Measurements from ENCODE around the gene TRIM32. TPM values are rescaled to one million over a fixed set of nuclear protein-coding genes. Genes with fewer than 3 reads are reported as not detected.
"Not testable (repeated sequence)": the region's sequence is repeated elsewhere in the genome, so short reads cannot be mapped to it uniquely, and the experiment has no call there.

Gene TRIM32
- total RNA-seq, 2 donors from 2014 or later = 12.2 to 13.9 TPM

DNA sequence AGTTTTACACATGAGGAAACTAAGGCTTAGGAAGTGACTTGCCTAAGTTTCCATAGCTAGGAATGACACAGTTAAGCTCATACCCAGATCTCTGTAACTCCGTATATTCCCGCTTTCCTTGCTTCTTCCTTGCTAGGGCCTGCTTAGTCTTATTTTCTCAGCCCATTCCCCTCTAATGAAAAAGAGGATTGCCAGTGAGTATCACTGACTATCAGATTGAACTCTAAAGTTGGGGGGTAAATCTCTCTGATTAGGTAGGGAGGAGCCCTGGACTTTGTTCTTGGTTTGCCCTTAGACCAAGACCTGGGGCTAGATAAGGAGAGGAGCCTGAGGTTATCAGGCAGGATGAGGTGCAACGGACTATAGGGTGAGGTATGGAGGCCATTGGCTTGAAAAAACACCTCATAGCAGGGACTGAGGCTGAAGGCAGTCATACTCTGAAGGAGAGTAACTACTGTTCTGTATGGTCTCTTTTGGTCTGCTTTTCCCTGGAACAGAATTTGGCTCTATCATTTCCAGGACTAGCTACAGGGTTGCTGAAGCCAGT lies 2.5 kb downstream of the TRIM32 start:
- H3K4me3 ChIP-seq = no peak overlapping the region

DNA sequence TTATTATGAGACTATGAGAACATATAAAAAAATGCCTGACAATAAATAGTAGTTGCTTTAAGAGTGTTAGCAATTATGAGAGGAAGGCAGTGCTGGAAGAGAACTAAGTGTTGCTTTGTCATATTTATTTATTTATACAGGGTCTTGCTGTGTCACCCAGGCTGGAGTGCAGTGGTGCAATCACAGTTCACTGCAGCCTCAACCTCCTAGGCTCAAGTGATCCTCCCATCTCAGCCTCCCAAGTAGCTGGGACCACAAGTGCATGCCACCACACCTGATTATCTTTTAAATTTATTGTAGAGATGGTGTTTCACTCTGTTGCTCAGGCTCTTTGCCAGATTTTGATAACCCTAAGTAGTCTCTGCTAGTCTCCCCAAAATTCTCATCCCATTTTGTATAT lies 3.7 kb downstream of the TRIM32 start:
- DNase-seq (ENCODE audit: low spot score); H3K27me3 ChIP-seq; H3K9me3 ChIP-seq; H3K27ac ChIP-seq; H3K4me3 ChIP-seq; H3K36me3 ChIP-seq: not testable (repeated sequence)
- H3K4me1 ChIP-seq = peaks cover 0 to 60% of the 10 kb centered on the region in 2 donors

More for the DNA sequence above, 2.5 kb downstream of the TRIM32 start:
- Histone ChIP-seq H3K27me3 (no peaks in the 10 kb centered on the region), H3K4me1 (peaks cover 0 to 47% of the 10 kb centered on the region in 2 donors), H3K36me3 (no peaks in the 10 kb centered on the region), H3K9me3 (no peaks in the 10 kb centered on the region), H3K27ac (no peak overlapping the region)
- TF ChIP-seq, protein P1, sequence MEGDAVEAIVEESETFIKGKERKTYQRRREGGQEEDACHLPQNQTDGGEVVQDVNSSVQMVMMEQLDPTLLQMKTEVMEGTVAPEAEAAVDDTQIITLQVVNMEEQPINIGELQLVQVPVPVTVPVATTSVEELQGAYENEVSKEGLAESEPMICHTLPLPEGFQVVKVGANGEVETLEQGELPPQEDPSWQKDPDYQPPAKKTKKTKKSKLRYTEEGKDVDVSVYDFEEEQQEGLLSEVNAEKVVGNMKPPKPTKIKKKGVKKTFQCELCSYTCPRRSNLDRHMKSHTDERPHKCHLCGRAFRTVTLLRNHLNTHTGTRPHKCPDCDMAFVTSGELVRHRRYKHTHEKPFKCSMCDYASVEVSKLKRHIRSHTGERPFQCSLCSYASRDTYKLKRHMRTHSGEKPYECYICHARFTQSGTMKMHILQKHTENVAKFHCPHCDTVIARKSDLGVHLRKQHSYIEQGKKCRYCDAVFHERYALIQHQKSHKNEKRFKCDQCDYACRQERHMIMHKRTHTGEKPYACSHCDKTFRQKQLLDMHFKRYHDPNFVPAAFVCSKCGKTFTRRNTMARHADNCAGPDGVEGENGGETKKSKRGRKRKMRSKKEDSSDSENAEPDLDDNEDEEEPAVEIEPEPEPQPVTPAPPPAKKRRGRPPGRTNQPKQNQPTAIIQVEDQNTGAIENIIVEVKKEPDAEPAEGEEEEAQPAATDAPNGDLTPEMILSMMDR (IDR thresholded peaks at IDR 0.05) = no peak
- no peak for DNase-seq (ENCODE audit: low spot score)

DNA sequence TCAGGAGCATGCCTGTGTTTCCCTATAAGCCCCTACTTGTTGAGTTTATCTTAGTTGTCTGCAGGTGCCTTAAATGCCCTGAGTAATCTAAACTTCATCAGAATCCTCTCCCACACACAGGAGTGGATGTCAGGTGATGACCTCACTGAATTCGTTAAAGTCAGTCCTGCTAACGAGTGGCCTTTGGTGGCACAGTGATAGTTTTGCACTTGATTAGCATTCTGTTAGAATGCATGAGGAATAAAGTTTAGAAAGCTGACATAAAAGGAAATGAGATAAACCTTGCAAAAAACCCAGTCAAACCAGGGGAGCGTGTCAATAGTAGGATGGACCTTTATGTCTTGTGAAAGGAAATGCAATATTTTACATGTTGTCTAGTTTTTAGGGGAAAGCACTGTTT lies 4.5 kb downstream of the TRIM32 start:
- no peaks in the 10 kb centered on the region for H3K27me3 ChIP-seq
- no peaks in the 10 kb centered on the region for H3K9me3 ChIP-seq
- H3K36me3 ChIP-seq = no peaks in the 10 kb centered on the region
- no peak overlapping the region for H3K27ac ChIP-seq
- DNase-seq (ENCODE audit: low spot score) = no peak
- no peak overlapping the region for H3K4me3 ChIP-seq
- TF ChIP-seq, protein P1 (IDR thresholded peaks at IDR 0.05) = no peak
- peaks cover 0 to 57% of the 10 kb centered on the region in 2 donors for H3K4me1 ChIP-seq

- peaks cover 3% of the 10 kb centered on the region for H3K36me3 ChIP-seq
- H3K4me1 ChIP-seq = peaks cover 0 to 52% of the 10 kb centered on the region in 2 donors
- H3K4me3 ChIP-seq = no peak overlapping the region
- no peaks in the 10 kb centered on the region for H3K27me3 ChIP-seq
- no peak for DNase-seq (ENCODE audit: low spot score)
- TF ChIP-seq, protein P1 (IDR thresholded peaks at IDR 0.05) = no peak
- H3K27ac ChIP-seq = no peak overlapping the region
- no peaks in the 10 kb centered on the region for H3K9me3 ChIP-seq
Measured at GRCh38 chr9:116692616-116693015, 5.5 kb downstream of the TRIM32 start.

DNA sequence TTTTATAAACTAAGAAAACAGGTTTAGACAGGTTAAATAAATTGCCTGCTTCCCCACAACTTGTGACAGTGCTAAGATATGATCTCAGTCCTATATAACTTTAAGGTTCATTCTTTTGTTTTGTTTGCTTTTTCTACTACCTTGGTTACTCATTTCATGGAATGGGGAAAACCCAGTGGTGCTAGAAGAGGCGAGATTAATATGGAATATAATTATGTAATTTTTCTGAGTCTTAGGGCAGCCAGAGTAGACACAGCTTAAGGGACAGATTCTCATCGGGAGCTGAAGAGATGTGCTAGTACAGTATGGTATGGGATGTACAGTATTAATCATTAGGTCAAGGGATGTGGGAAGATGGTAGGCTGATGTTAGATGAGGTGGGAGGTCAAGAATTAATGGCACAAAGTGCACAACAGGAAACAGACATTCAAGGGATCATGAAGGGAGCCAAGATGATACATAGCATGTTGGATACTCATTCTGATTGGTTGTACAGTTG lies 6.2 kb downstream of the TRIM32 start:
- Histone ChIP-seq H3K27ac (no peak overlapping the region), H3K36me3 (peaks cover 9% of the 10 kb centered on the region), H3K9me3 (no peaks in the 10 kb centered on the region), H3K4me1 (peaks cover 0 to 46% of the 10 kb centered on the region in 2 donors), H3K4me3 (no peak overlapping the region), H3K27me3 (no peaks in the 10 kb centered on the region)
- no peak for DNase-seq (ENCODE audit: low spot score)
- TF ChIP-seq, protein P1 (IDR thresholded peaks at IDR 0.05) = no peak

GRCh38 chr9:116694785-116695291 lies 7.7 kb downstream of the TRIM32 start:
- Histone ChIP-seq H3K27ac (no peak overlapping the region), H3K4me1 (peaks cover 0 to 33% of the 10 kb centered on the region in 2 donors), H3K36me3 (peaks cover 24% of the 10 kb centered on the region), H3K9me3 (no peaks in the 10 kb centered on the region), H3K4me3 (no peak overlapping the region), H3K27me3 (no peaks in the 10 kb centered on the region)
- no peak for DNase-seq (ENCODE audit: low spot score)
- TF ChIP-seq, protein P1 (IDR thresholded peaks at IDR 0.05) = no peak
